ENCODE results near the gene LRRC56. TPM values are rescaled to one million over a fixed set of nuclear protein-coding genes. Genes with fewer than 3 reads are reported as not detected.

LRRC56 gene
- total RNA-seq, 1 donor from 2014 or later = 7.6 TPM

- Histone ChIP-seq H3K27me3 (ENCODE audit: low read depth) (no peaks in the 10 kb centered on the region), H3K4me1 (no peaks in the 10 kb centered on the region), H3K9me3 (no peaks in the 10 kb centered on the region), H3K36me3 (peaks cover 50% of the 10 kb centered on the region), H3K4me3 (no peak overlapping the region), H3K27ac (no peak overlapping the region)
- DNase-seq (no peak), ATAC-seq (no peak)
- TF ChIP-seq, protein P1, sequence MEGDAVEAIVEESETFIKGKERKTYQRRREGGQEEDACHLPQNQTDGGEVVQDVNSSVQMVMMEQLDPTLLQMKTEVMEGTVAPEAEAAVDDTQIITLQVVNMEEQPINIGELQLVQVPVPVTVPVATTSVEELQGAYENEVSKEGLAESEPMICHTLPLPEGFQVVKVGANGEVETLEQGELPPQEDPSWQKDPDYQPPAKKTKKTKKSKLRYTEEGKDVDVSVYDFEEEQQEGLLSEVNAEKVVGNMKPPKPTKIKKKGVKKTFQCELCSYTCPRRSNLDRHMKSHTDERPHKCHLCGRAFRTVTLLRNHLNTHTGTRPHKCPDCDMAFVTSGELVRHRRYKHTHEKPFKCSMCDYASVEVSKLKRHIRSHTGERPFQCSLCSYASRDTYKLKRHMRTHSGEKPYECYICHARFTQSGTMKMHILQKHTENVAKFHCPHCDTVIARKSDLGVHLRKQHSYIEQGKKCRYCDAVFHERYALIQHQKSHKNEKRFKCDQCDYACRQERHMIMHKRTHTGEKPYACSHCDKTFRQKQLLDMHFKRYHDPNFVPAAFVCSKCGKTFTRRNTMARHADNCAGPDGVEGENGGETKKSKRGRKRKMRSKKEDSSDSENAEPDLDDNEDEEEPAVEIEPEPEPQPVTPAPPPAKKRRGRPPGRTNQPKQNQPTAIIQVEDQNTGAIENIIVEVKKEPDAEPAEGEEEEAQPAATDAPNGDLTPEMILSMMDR (IDR thresholded peaks at IDR 0.05) = no peak
- intact Hi-C loops (cut with DNase I) = no loop called here
Observed at GRCh38 chr11:489610-490185, 47.6 kb upstream of the LRRC56 start.

GRCh38 chr11:490186-490929 is 47.0 kb upstream of the LRRC56 start:
- Histone ChIP-seq H3K4me1 (no peaks in the 10 kb centered on the region), H3K9me3 (no peaks in the 10 kb centered on the region), H3K27me3 (ENCODE audit: low read depth) (no peaks in the 10 kb centered on the region), H3K36me3 (peaks cover 57% of the 10 kb centered on the region), H3K4me3 (no peak overlapping the region), H3K27ac (no peak overlapping the region)
- no peak for ATAC-seq
- no peak for DNase-seq
- TF ChIP-seq, protein P1 (IDR thresholded peaks at IDR 0.05) = no peak
- intact Hi-C loops (cut with DNase I) = no loop called here

- H3K36me3 ChIP-seq = peaks cover 62% of the 10 kb centered on the region
- H3K27ac ChIP-seq = no peak overlapping the region
- H3K4me3 ChIP-seq = no peak overlapping the region
- no peaks in the 10 kb centered on the region for H3K27me3 ChIP-seq (ENCODE audit: low read depth)
- no peak for DNase-seq
- ATAC-seq = no peak
- H3K9me3 ChIP-seq = no peaks in the 10 kb centered on the region
- H3K4me1 ChIP-seq = no peaks in the 10 kb centered on the region
- intact Hi-C loops (cut with DNase I) = no loop called here
- TF ChIP-seq, protein P1 (IDR thresholded peaks at IDR 0.05) = no peak
Observed at GRCh38 chr11:490930-491260, 46.4 kb upstream of the LRRC56 start.

DNA sequence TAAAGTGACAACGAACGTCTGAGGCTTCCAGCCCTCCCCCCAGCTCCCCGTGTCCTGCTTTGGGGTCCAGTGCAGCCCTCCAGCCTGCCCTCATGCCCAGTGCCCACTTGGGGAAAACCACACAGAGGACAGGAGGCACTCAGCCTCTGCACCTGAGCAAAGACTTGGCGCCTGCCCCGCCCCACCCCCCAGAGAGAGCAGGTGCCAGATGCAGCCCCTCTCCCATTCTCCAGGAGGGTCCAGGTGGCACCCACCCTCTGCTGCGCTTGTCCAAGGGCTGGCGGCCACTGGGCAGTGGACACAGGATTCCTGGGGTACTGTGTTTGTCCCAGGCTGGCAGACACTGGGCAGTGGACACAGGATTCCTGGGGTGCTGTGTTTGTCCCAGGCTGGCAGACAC is 46.0 kb upstream of the LRRC56 start:
- no peak for DNase-seq
- no peaks in the 10 kb centered on the region for H3K27me3 ChIP-seq (ENCODE audit: low read depth)
- TF ChIP-seq, protein P1 (IDR thresholded peaks at IDR 0.05) = no peak
- ATAC-seq = no peak
- no peak overlapping the region for H3K27ac ChIP-seq
- peaks cover 67% of the 10 kb centered on the region for H3K36me3 ChIP-seq
- no peaks in the 10 kb centered on the region for H3K9me3 ChIP-seq
- H3K4me1 ChIP-seq = no peaks in the 10 kb centered on the region
- intact Hi-C loops (cut with DNase I) = no loop called here
- no peak overlapping the region for H3K4me3 ChIP-seq

- peak in 1 of 2 donors; percentile 4 for ATAC-seq
- no peak overlapping the region for H3K4me3 ChIP-seq
- no peaks in the 10 kb centered on the region for H3K27me3 ChIP-seq (ENCODE audit: low read depth)
Observed at GRCh38 chr11:492427-493226, 44.7 kb upstream of the LRRC56 start.

More at GRCh38 chr11:492427-493226, 44.7 kb upstream of the LRRC56 start:
- intact Hi-C loops (cut with DNase I) = no loop called here
- no peak overlapping the region for H3K27ac ChIP-seq
- peaks cover 80% of the 10 kb centered on the region for H3K36me3 ChIP-seq
- no peaks in the 10 kb centered on the region for H3K9me3 ChIP-seq
- H3K4me1 ChIP-seq = no peaks in the 10 kb centered on the region
- TF ChIP-seq, protein P1 (IDR thresholded peaks at IDR 0.05) = no peak
- no peak for DNase-seq
